HG03039 (cell line): ENCODE measurements around the gene PCID2.

Experiments used
- ATAC-seq: cut with Tn5 transposase; IDR thresholded peaks from one replicate; pipeline ENCODE4 v1.9.1; 2021; ENCODE audit warnings: mild to moderate bottlenecking, moderate library complexity; ENCODE audit not compliant: unreplicated experiment

Gene PCID2

DNA sequence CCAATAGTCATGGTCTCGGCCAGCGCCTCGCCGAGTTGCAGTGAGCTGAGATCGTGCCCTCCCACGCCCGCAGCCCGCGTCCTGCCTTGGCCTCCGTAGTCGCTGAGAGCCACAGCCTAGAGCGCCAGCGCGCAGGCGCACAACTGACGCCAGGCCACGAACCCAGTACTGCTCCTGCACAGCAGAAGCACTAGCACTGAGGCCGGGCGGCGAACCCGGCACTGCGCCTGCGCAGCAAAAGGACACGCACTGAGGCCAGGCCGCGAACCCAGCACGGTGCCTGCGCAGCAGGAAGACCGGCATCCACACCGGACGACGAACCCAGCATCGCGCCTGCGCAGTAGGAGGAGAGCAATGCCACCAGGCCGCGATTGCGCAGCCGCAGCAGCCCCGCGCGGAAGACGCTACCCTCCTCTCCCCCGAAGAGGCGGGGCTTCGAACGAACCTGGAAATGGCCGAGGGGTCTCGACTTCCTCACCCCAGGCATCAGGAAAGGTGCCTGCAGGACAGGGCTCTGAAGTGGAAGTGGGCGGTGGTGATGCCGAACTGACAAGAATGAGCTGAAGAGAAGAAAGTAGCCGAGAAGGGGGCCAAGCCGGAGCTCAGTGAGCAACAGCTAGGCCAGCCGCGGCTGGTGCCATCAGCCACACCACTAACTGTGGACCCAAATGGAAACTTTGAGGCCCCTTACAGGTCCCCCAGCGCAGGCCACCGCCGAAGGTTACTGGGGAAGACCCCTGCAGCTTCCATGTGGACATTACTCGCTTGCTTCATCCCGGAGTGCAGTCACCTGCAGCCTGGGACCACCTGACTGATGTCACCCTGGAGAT is 78.3 kb downstream of the PCID2 start:
- no peak for ATAC-seq

- no peak for ATAC-seq
Measured at GRCh38 chr13:113129480-113129879, 79.0 kb downstream of the PCID2 start.
